Stimulated activated CD8-positive, alpha-beta memory T cell treated with anti-CD3 and anti-CD28 coated beads, Interleukin-12 subunit alpha, Interleukin-12 subunit beta, amount 100 ng/mL, for 24 hours (primary cell): Measurements from ENCODE around the gene AMY2A.
"Not testable (repeated sequence)": the region's sequence is repeated elsewhere in the genome, so short reads cannot be mapped to it uniquely, and the experiment has no call there.

ENCODE experiments used
- DNase-seq: peaks from one replicate; pipeline ENCODE4 v3.0.0-alpha.2; 2020; ENCODE audit errors: extremely low read depth

The AMY2A gene

GRCh38 chr1:103616994-103617477 lies at the start of gene AMY2A:
Gene AMY2A, plus strand, starts transcription at chr1:103617427. Its CDS starts 14 bp downstream, at chr1:103617441.
- not testable (repeated sequence) for DNase-seq

- no peak for DNase-seq
Measured at GRCh38 chr1:103569493-103569892, 47.7 kb upstream of the AMY2A start.

- not testable (repeated sequence) for DNase-seq
Measured at GRCh38 chr1:103571289-103571688, 45.9 kb upstream of the AMY2A start, which contains the start of gene AMY2B. Gene AMY2B, plus strand, starts transcription at chr1:103571589. Its CDS starts 14 bp downstream, at chr1:103571603.

GRCh38 chr1:103576065-103576464 lies 41.2 kb upstream of the AMY2A start:
- no peak for DNase-seq

DNA sequence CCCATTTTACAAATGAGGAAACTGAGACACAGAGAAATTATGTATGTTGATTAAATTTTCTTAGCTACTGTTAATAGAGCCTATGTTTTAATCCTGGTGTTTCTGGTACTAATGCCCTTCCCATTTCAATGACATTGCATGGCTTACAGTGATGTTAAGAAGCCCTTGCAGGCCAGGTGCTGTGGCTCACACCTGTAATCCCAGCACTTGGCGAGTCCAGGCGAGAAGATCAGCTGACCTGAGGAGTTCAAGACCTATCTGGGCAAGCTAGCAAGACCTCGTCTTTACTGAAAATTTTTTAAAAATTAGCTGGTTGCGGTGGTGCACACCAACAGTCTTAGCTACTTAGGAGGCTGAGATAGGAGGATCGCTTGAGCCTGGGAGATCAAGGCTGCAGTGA lies 40.4 kb upstream of the AMY2A start:
- DNase-seq: not testable (repeated sequence)

GRCh38 chr1:103582464-103582863 lies 34.8 kb upstream of the AMY2A start:
- DNase-seq: no peak

DNA sequence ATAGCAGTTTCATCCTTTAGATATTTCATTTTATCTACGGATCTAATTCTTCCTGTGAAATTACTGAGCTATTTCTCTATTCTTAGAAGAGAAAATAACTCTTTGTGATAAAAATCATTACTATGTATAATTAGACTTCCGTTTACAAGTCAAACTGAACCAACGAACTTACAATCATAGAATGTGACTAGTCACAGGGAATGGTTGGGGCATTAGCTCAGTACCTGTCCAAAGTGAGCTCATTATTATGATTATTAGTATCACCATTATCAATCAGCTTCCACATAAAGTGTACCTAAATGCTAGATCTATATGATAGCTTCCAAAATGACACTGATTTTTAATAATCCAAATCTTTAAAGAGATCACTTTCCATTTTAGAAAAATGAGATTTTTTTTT lies 33.3 kb upstream of the AMY2A start:
- DNase-seq: no peak

DNA sequence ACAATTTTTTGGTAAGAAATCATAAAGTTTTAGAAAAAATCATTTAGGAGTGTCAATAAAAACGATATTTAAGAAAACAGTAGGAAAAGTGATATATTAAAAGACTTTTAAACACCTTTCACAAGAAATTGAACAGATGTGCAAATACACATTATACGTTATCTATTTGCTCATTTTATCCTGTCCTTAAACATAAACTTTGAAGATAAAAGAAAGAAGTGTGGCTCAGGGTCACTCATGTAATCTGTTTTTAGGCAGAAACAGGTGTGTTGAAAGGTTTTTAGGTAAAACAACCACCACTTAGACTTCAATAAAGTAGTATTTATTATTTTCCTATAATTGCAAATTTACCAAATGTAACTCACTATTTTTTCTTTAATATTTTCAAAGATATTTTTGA lies 32.7 kb upstream of the AMY2A start:
- no peak for DNase-seq

DNA sequence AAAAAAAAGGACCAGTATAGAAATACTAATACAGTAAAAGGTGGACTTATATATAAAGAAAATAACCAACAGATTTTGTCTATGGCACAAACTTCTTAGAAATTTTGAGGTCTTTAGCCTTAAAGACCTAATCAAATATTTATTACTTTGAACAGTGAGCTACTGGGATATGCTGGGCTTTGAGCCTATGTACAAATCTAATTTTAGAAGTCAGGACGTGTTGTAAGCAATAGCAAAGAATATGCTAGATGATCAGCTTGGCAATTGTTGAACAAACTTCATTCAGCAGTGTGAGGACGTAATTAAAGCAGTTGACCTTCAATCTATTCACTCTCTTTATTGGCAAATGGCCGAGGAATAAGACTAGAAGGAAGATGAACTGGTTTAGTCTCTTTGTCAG lies 14.5 kb upstream of the AMY2A start:
- not testable (repeated sequence) for DNase-seq

DNA sequence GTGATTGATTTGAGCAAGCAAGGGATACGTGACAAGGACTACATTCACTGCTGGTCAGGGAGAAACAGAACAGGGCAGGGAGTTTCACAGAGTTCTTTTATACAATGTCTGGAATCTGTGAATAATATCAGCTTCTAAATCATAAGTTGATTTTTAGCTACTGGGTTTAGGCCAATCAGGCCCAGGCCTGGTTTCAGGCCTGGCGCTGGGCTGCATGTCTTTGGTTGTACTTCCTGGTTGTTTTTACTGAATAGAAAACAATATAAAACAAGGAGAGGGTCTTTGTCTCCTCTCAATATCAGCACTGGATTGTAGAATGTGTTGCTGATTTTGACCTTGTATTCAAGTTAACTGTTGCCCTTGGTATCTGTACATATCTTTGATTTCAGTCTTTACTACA lies 865 bp upstream of the AMY2A start:
- DNase-seq: no peak

- not testable (repeated sequence) for DNase-seq
Measured at GRCh38 chr1:103627436-103627835, 10.2 kb downstream of the AMY2A start.

GRCh38 chr1:103641194-103641593 lies 24.0 kb downstream of the AMY2A start:
- not testable (repeated sequence) for DNase-seq

GRCh38 chr1:103643908-103644307 lies 26.7 kb downstream of the AMY2A start:
- DNase-seq: not testable (repeated sequence)

DNA sequence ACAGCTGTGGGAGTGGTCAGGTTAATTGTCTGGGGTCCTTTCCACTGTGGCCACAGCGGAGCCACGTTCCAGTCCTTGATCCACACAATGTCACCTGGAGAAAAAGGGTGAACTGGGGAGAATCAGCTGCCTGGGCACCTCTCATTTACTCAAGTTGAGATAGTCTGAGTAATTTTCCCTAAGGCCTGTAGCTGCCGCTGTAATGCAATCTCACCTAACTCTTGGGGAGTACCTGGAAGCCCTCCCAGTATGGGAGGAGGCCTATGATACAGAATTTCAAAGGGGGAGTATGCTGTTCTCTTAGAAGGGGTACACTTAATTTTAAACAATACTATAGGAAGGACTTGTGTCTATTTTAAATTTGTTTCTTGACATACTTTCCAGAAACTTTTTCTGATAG lies 33.1 kb downstream of the AMY2A start:
- DNase-seq: not testable (repeated sequence)

- not testable (repeated sequence) for DNase-seq
Measured at GRCh38 chr1:103650889-103651288, 33.7 kb downstream of the AMY2A start.

DNA sequence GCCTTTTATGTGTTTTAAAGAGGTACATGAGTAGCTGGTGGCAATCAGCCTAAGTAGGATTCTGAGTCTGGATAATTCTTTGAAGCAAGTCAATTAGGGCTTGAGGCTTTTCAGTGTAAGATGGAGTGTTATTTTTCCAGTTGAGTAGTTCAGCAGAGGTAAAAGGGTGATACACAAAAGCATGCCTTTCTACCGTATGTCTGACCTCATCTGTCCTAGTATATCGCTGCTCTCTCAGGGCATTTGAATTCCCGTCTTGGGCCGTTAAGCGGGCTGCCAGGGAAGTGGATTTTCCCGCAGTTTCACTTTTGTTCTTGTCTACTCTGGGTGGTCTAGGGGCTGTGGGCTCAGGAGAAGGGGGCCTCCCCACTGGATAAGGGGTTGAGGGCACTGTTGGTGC lies 36.9 kb downstream of the AMY2A start:
- DNase-seq: not testable (repeated sequence)

GRCh38 chr1:103655460-103655859 lies 38.2 kb downstream of the AMY2A start, which contains the start of gene AMY1A:
Gene AMY1A, plus strand, starts transcription at chr1:103655760. Its CDS starts 571 bp downstream, at chr1:103656331.
- not testable (repeated sequence) for DNase-seq
